Measurements from ENCODE around the gene SNAI3. TPM values are rescaled to one million over a fixed set of nuclear protein-coding genes. Genes with fewer than 3 reads are reported as not detected.

Gene SNAI3
- total RNA-seq, 1 experiment from 2014 or later: 2.2 TPM

GRCh38 chr16:88680554-88681083, 5.7 kb downstream of the SNAI3 start:
- ChIA-PET CTCF (interaction anchor here (0.8 to 1.6 kb wide), 3 partner anchors 8 to 24 kb away, joined by 3 to 6 read pairs (median 3); no protein-coding TSS in a partner anchor), POLR2A (no interaction called here), RAD21 (ENCODE audit: low non-redundant PET in 1 of 2, low total read pairs in 2 of 2, uncharacterized antibody in 2 of 2, unreplicated experiment in 2 of 2) (no interaction called here)
- Histone ChIP-seq H3K27me3 (ENCODE audit: insufficient read depth, low read length) (no peaks in the 10 kb centered on the region), H3K36me3 (ENCODE audit: control insufficient read depth in 1 of 2, insufficient read depth in 2 of 2, low read length in 2 of 2) (no peaks in the 10 kb centered on the region), H2AFZ (ENCODE audit: low read depth, low read length, poor library complexity, severe bottlenecking) (no peak overlapping the region), H3K79me2 (ENCODE audit: insufficient read depth, low read length) (no peaks in the 10 kb centered on the region), H3K9me2 (ENCODE audit: insufficient read depth) (no peaks in the 10 kb centered on the region), H3K4me1 (ENCODE audit: control insufficient read depth in 1 of 2, insufficient read depth in 2 of 2, low read length in 2 of 2) (peaks cover 8 to 20% of the 10 kb centered on the region in 2 experiments), H4K20me1 (ENCODE audit: insufficient read depth) (no peaks in the 10 kb centered on the region), H3K9ac (ENCODE audit: low read length) (no peak overlapping the region), H3K4me2 (ENCODE audit: low read length) (no peak overlapping the region), H3K9me3 (ENCODE audit: control insufficient read depth in 1 of 2, insufficient read depth in 1 of 2, low read depth in 1 of 2, low read length in 2 of 2) (no peaks in the 10 kb centered on the region), H3K27ac (ENCODE audit: low read depth, low read length) (no peak overlapping the region), H3K4me3 (replicated peaks in 1 of 2; ENCODE audit: low read depth in 1 of 2, low read length in 2 of 2) (no peak overlapping the region)
- ATAC-seq: no peak
- TF ChIP-seq TCF7L2 (IDR thresholded peaks at IDR 0.05; ENCODE audit: borderline replicate concordance, extremely low read depth, insufficient read depth, insufficient read length) (no peak), EZH2 (IDR thresholded peaks at IDR 0.05) (no peak), SIN3A (IDR thresholded peaks at IDR 0.05; ENCODE audit: low read depth) (no peak), ZBTB33 (IDR thresholded peaks at IDR 0.05; ENCODE audit: extremely low read depth, insufficient replicate concordance, low read length) (no peak), SRF (IDR thresholded peaks at IDR 0.05; ENCODE audit: low read depth) (no peak), RAD21 (IDR thresholded peaks at IDR 0.05; ENCODE audit: low read depth) (no peak), FOSL1 (IDR thresholded peaks at IDR 0.05; ENCODE audit: low read depth) (no peak), MAX (IDR thresholded peaks at IDR 0.05) (no peak), JUND (IDR thresholded peaks at IDR 0.05) (no peak), ZNF274 (IDR thresholded peaks at IDR 0.05; ENCODE audit: low read depth, low read length) (no peak), ATF3 (IDR thresholded peaks at IDR 0.05) (no peak), SP1 (IDR thresholded peaks at IDR 0.05; ENCODE audit: low read depth) (no peak), POLR2AphosphoS5 (IDR thresholded peaks at IDR 0.05; ENCODE audit: low read depth, low read length) (no peak), REST (IDR thresholded peaks at IDR 0.05; ENCODE audit: low read depth) (no peak), CTCF (IDR thresholded peaks at IDR 0.05 in 2 of 3, conservative IDR thresholded peaks at IDR 0.05 in 1 of 3; ENCODE audit: borderline replicate concordance in 1 of 3, insufficient read depth in 1 of 3, low read depth in 2 of 3, low read length in 2 of 3) (no peak), POLR2A (IDR thresholded peaks at IDR 0.05; ENCODE audit: borderline replicate concordance, extremely low read depth, insufficient read depth, insufficient read length) (no peak), CEBPB (IDR thresholded peaks at IDR 0.05; ENCODE audit: low read depth) (no peak), YY1 (IDR thresholded peaks at IDR 0.05; ENCODE audit: extremely low read depth, insufficient replicate concordance, low read depth, low read length) (no peak), EGR1 (IDR thresholded peaks at IDR 0.05; ENCODE audit: low read depth) (no peak)
- intact Hi-C loops (cut with micrococcal nuclease): no loop called here
- BruUV-seq (replicated peaks): no TSS peak
- DNase-seq (ENCODE audit: low read depth, low spot score): no peak
